Measurements from ENCODE around the gene LPAR5.
"Not testable (repeated sequence)": the region's sequence is repeated elsewhere in the genome, so short reads cannot be mapped to it uniquely, and the experiment has no call there.

The LPAR5 gene

GRCh38 chr12:6604259-6605029 lies 31.3 kb downstream of the LPAR5 start:
- Histone ChIP-seq H3K9ac (ENCODE audit: low read length) (peak overlapping the region; percentile 88), H3K36me3 (ENCODE audit: insufficient read depth, low read length) (peaks cover 33% of the 10 kb centered on the region), H3K4me1 (ENCODE audit: insufficient read depth, low read length) (peaks cover 48% of the 10 kb centered on the region), H3K27me3 (ENCODE audit: control insufficient read depth in 1 of 2, insufficient read depth in 2 of 2, low read length in 2 of 2) (no peaks in the 10 kb centered on the region), H3K9me3 (ENCODE audit: low read length) (no peaks in the 10 kb centered on the region), H3K4me3 (ENCODE audit: low read depth in 1 of 2, low read length in 2 of 2) (peak overlapping the region; percentile 88 to 98), H3K27ac (ENCODE audit: low read depth, low read length) (peak overlapping the region; percentile 73)

GRCh38 chr12:6603095-6603567 lies 32.6 kb downstream of the LPAR5 start:
- Histone ChIP-seq H3K27me3 (ENCODE audit: control insufficient read depth in 1 of 2, insufficient read depth in 2 of 2, low read length in 2 of 2) (no peaks in the 10 kb centered on the region), H3K9ac (ENCODE audit: low read length) (peak overlapping the region; percentile 23), H3K27ac (ENCODE audit: low read depth, low read length) (peak overlapping the region; percentile 62), H3K9me3 (ENCODE audit: low read length) (no peaks in the 10 kb centered on the region), H3K36me3 (ENCODE audit: insufficient read depth, low read length) (peaks cover 45% of the 10 kb centered on the region), H3K4me1 (ENCODE audit: insufficient read depth, low read length) (peaks cover 46% of the 10 kb centered on the region), H3K4me3 (ENCODE audit: low read depth in 1 of 2, low read length in 2 of 2) (peak overlapping the region; percentile 12 to 21)

GRCh38 chr12:6602526-6602925 lies 33.2 kb downstream of the LPAR5 start:
- Histone ChIP-seq H3K27me3 (ENCODE audit: control insufficient read depth in 1 of 2, insufficient read depth in 2 of 2, low read length in 2 of 2) (no peaks in the 10 kb centered on the region), H3K4me3 (ENCODE audit: low read depth in 1 of 2, low read length in 2 of 2) (peak overlapping the region in 1 of 2 donors; percentile 21), H3K9ac (ENCODE audit: low read length) (peak overlapping the region; percentile 23), H3K9me3 (ENCODE audit: low read length) (no peaks in the 10 kb centered on the region), H3K4me1 (ENCODE audit: insufficient read depth, low read length) (peaks cover 40% of the 10 kb centered on the region), H3K27ac (ENCODE audit: low read depth, low read length) (peak overlapping the region; percentile 62), H3K36me3 (ENCODE audit: insufficient read depth, low read length) (peaks cover 51% of the 10 kb centered on the region)

GRCh38 chr12:6595673-6596072 lies 40.1 kb downstream of the LPAR5 start:
- H3K9ac ChIP-seq (ENCODE audit: low read length); H3K4me1 ChIP-seq (ENCODE audit: insufficient read depth, low read length); H3K9me3 ChIP-seq (ENCODE audit: low read length); H3K4me3 ChIP-seq (ENCODE audit: low read depth in 1 of 2, low read length in 2 of 2); H3K27me3 ChIP-seq (ENCODE audit: control insufficient read depth in 1 of 2, insufficient read depth in 2 of 2, low read length in 2 of 2); H3K27ac ChIP-seq (ENCODE audit: low read depth, low read length): not testable (repeated sequence)
- peaks cover 88% of the 10 kb centered on the region for H3K36me3 ChIP-seq (ENCODE audit: insufficient read depth, low read length)

- Histone ChIP-seq H3K4me1 (ENCODE audit: insufficient read depth, low read length) (no peaks in the 10 kb centered on the region), H3K36me3 (ENCODE audit: insufficient read depth, low read length) (peaks cover 79% of the 10 kb centered on the region), H3K4me3 (ENCODE audit: low read depth in 1 of 2, low read length in 2 of 2) (no peak overlapping the region), H3K27ac (ENCODE audit: low read depth, low read length) (no peak overlapping the region), H3K27me3 (ENCODE audit: control insufficient read depth in 1 of 2, insufficient read depth in 2 of 2, low read length in 2 of 2) (no peaks in the 10 kb centered on the region), H3K9ac (ENCODE audit: low read length) (no peak overlapping the region), H3K9me3 (ENCODE audit: low read length) (no peaks in the 10 kb centered on the region)
Measured at GRCh38 chr12:6592087-6592486, 43.7 kb downstream of the LPAR5 start.

- H3K27me3 ChIP-seq (ENCODE audit: control insufficient read depth in 1 of 2, insufficient read depth in 2 of 2, low read length in 2 of 2); H3K9me3 ChIP-seq (ENCODE audit: low read length); H3K27ac ChIP-seq (ENCODE audit: low read depth, low read length); H3K4me3 ChIP-seq (ENCODE audit: low read depth in 1 of 2, low read length in 2 of 2); H3K9ac ChIP-seq (ENCODE audit: low read length); H3K4me1 ChIP-seq (ENCODE audit: insufficient read depth, low read length): not testable (repeated sequence)
- peaks cover 72% of the 10 kb centered on the region for H3K36me3 ChIP-seq (ENCODE audit: insufficient read depth, low read length)
Measured at GRCh38 chr12:6586569-6586968, 49.2 kb downstream of the LPAR5 start.

- Histone ChIP-seq H3K9me3 (ENCODE audit: low read length) (no peaks in the 10 kb centered on the region), H3K9ac (ENCODE audit: low read length) (no peak overlapping the region), H3K27ac (ENCODE audit: low read depth, low read length) (no peak overlapping the region), H3K4me1 (ENCODE audit: insufficient read depth, low read length) (no peaks in the 10 kb centered on the region), H3K27me3 (ENCODE audit: control insufficient read depth in 1 of 2, insufficient read depth in 2 of 2, low read length in 2 of 2) (no peaks in the 10 kb centered on the region), H3K36me3 (ENCODE audit: insufficient read depth, low read length) (peaks cover 70% of the 10 kb centered on the region), H3K4me3 (ENCODE audit: low read depth in 1 of 2, low read length in 2 of 2) (no peak overlapping the region)
Measured at GRCh38 chr12:6584293-6584692, 51.5 kb downstream of the LPAR5 start.

- peaks cover 77% of the 10 kb centered on the region for H3K36me3 ChIP-seq (ENCODE audit: insufficient read depth, low read length)
- no peaks in the 10 kb centered on the region for H3K9me3 ChIP-seq (ENCODE audit: low read length)
Measured at GRCh38 chr12:6582959-6583358, 52.8 kb downstream of the LPAR5 start.

GRCh38 chr12:6582196-6582595 lies 53.6 kb downstream of the LPAR5 start:
- Histone ChIP-seq H3K9me3 (ENCODE audit: low read length) (no peaks in the 10 kb centered on the region), H3K9ac (ENCODE audit: low read length) (no peak overlapping the region), H3K36me3 (ENCODE audit: insufficient read depth, low read length) (peaks cover 77% of the 10 kb centered on the region), H3K27ac (ENCODE audit: low read depth, low read length) (no peak overlapping the region), H3K4me1 (ENCODE audit: insufficient read depth, low read length) (no peaks in the 10 kb centered on the region), H3K27me3 (ENCODE audit: control insufficient read depth in 1 of 2, insufficient read depth in 2 of 2, low read length in 2 of 2) (no peaks in the 10 kb centered on the region), H3K4me3 (ENCODE audit: low read depth in 1 of 2, low read length in 2 of 2) (no peak overlapping the region)

More at GRCh38 chr12:6582959-6583358, 52.8 kb downstream of the LPAR5 start:
- Histone ChIP-seq H3K9ac (ENCODE audit: low read length) (no peak overlapping the region), H3K4me3 (ENCODE audit: low read depth in 1 of 2, low read length in 2 of 2) (no peak overlapping the region), H3K27ac (ENCODE audit: low read depth, low read length) (no peak overlapping the region), H3K4me1 (ENCODE audit: insufficient read depth, low read length) (no peaks in the 10 kb centered on the region), H3K27me3 (ENCODE audit: control insufficient read depth in 1 of 2, insufficient read depth in 2 of 2, low read length in 2 of 2) (no peaks in the 10 kb centered on the region)

GRCh38 chr12:6575648-6576047 lies 60.1 kb downstream of the LPAR5 start:
- Histone ChIP-seq H3K4me3 (ENCODE audit: low read depth in 1 of 2, low read length in 2 of 2) (no peak overlapping the region), H3K9me3 (ENCODE audit: low read length) (no peaks in the 10 kb centered on the region), H3K4me1 (ENCODE audit: insufficient read depth, low read length) (no peaks in the 10 kb centered on the region), H3K9ac (ENCODE audit: low read length) (no peak overlapping the region), H3K27ac (ENCODE audit: low read depth, low read length) (no peak overlapping the region), H3K36me3 (ENCODE audit: insufficient read depth, low read length) (peaks cover 81% of the 10 kb centered on the region), H3K27me3 (ENCODE audit: control insufficient read depth in 1 of 2, insufficient read depth in 2 of 2, low read length in 2 of 2) (no peaks in the 10 kb centered on the region)

- Histone ChIP-seq H3K4me3 (ENCODE audit: low read depth in 1 of 2, low read length in 2 of 2) (no peak overlapping the region), H3K4me1 (ENCODE audit: insufficient read depth, low read length) (no peaks in the 10 kb centered on the region), H3K9ac (ENCODE audit: low read length) (no peak overlapping the region), H3K36me3 (ENCODE audit: insufficient read depth, low read length) (peaks cover 84% of the 10 kb centered on the region), H3K27me3 (ENCODE audit: control insufficient read depth in 1 of 2, insufficient read depth in 2 of 2, low read length in 2 of 2) (no peaks in the 10 kb centered on the region), H3K27ac (ENCODE audit: low read depth, low read length) (no peak overlapping the region), H3K9me3 (ENCODE audit: low read length) (no peaks in the 10 kb centered on the region)
Measured at GRCh38 chr12:6574576-6575295, 61.0 kb downstream of the LPAR5 start.

Measured in muscle layer of colon (tissue), 2 donors.